ENCODE data around the gene PTPN7.

- TF ChIP-seq, protein P1, sequence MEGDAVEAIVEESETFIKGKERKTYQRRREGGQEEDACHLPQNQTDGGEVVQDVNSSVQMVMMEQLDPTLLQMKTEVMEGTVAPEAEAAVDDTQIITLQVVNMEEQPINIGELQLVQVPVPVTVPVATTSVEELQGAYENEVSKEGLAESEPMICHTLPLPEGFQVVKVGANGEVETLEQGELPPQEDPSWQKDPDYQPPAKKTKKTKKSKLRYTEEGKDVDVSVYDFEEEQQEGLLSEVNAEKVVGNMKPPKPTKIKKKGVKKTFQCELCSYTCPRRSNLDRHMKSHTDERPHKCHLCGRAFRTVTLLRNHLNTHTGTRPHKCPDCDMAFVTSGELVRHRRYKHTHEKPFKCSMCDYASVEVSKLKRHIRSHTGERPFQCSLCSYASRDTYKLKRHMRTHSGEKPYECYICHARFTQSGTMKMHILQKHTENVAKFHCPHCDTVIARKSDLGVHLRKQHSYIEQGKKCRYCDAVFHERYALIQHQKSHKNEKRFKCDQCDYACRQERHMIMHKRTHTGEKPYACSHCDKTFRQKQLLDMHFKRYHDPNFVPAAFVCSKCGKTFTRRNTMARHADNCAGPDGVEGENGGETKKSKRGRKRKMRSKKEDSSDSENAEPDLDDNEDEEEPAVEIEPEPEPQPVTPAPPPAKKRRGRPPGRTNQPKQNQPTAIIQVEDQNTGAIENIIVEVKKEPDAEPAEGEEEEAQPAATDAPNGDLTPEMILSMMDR (IDR thresholded peaks at IDR 0.05): no peak
- no peak for TF ChIP-seq POLR2A (IDR thresholded peaks at IDR 0.05)
Observed at GRCh38 chr1:202153284-202153683, 7.1 kb downstream of the PTPN7 start.
